GM12872 (cell line): ENCODE measurements around the gene BPNT1.

ENCODE experiments used
- CTCF ChIP-seq: IDR thresholded peaks from 3 replicates; pipeline ENCODE4 v1.5.1; 2011; ENCODE audit warnings: low read depth, mild to moderate bottlenecking, low read length, moderate library complexity; ENCODE audit not compliant: insufficient read depth

The BPNT1 gene

GRCh38 chr1:220093361-220094015 is 3.9 kb upstream of the BPNT1 start:
- no peak for TF ChIP-seq CTCF

GRCh38 chr1:220092694-220093093 is 3.1 kb upstream of the BPNT1 start:
- TF ChIP-seq CTCF, result no peak

- peak; percentile 62 for TF ChIP-seq CTCF
These were observed 3.3 kb downstream of the BPNT1 start for GRCh38 chr1:220086261-220086686.

GRCh38 chr1:220084460-220084859 is 5.1 kb downstream of the BPNT1 start:
- TF ChIP-seq CTCF, result no peak

- TF ChIP-seq CTCF, result no peak
These were observed 11.7 kb downstream of the BPNT1 start for GRCh38 chr1:220077887-220078286.

- no peak for TF ChIP-seq CTCF
These were observed 12.5 kb downstream of the BPNT1 start for GRCh38 chr1:220076861-220077762.
